ENCODE measurements around the gene PATJ. TPM values are rescaled to one million over a fixed set of nuclear protein-coding genes. Genes with fewer than 3 reads are reported as not detected.
"Not testable (repeated sequence)": the region's sequence is repeated elsewhere in the genome, so short reads cannot be mapped to it uniquely, and the experiment has no call there.

PATJ gene
- total and polyA plus RNA-seq, 3 donors from 2014 or later = 12.9 to 44.5 (median 21.6) TPM

DNA sequence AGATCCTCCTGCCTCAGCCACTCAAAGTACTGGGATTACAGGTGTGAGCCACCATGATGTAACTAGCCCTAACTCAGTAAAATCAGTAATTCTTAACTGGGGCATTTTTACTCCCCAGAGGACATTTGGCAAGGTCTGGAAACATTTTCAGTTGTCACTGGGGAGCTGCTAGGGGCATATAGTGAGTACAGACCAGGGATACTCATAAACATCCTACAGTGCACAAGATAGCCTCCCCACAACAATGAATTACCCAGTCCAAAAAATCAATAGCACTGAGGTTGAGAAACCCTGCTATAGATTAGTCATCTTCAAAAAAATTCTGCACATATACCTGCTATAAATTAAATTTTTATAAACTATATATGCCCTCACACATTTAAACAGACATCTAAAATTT is 30.3 kb upstream of the PATJ start:
- H3K9me3 ChIP-seq = no peaks in the 10 kb centered on the region
- H3K27me3 ChIP-seq = no peaks in the 10 kb centered on the region
- no peaks in the 10 kb centered on the region for H3K4me1 ChIP-seq
- intact Hi-C loops (cut with DNase I; ENCODE audit: low total_unique reads) = no loop called here
- no peaks in the 10 kb centered on the region for H3K36me3 ChIP-seq (ENCODE audit: low read depth, missing control alignments)
- H3K4me3 ChIP-seq = no peak overlapping the region
- TF ChIP-seq, protein P1, sequence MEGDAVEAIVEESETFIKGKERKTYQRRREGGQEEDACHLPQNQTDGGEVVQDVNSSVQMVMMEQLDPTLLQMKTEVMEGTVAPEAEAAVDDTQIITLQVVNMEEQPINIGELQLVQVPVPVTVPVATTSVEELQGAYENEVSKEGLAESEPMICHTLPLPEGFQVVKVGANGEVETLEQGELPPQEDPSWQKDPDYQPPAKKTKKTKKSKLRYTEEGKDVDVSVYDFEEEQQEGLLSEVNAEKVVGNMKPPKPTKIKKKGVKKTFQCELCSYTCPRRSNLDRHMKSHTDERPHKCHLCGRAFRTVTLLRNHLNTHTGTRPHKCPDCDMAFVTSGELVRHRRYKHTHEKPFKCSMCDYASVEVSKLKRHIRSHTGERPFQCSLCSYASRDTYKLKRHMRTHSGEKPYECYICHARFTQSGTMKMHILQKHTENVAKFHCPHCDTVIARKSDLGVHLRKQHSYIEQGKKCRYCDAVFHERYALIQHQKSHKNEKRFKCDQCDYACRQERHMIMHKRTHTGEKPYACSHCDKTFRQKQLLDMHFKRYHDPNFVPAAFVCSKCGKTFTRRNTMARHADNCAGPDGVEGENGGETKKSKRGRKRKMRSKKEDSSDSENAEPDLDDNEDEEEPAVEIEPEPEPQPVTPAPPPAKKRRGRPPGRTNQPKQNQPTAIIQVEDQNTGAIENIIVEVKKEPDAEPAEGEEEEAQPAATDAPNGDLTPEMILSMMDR (IDR thresholded peaks at IDR 0.05) = no peak
- TF ChIP-seq POLR2A (IDR thresholded peaks at IDR 0.05) = no peak
- DNase-seq = no peak
- no peak overlapping the region for H3K27ac ChIP-seq

DNA sequence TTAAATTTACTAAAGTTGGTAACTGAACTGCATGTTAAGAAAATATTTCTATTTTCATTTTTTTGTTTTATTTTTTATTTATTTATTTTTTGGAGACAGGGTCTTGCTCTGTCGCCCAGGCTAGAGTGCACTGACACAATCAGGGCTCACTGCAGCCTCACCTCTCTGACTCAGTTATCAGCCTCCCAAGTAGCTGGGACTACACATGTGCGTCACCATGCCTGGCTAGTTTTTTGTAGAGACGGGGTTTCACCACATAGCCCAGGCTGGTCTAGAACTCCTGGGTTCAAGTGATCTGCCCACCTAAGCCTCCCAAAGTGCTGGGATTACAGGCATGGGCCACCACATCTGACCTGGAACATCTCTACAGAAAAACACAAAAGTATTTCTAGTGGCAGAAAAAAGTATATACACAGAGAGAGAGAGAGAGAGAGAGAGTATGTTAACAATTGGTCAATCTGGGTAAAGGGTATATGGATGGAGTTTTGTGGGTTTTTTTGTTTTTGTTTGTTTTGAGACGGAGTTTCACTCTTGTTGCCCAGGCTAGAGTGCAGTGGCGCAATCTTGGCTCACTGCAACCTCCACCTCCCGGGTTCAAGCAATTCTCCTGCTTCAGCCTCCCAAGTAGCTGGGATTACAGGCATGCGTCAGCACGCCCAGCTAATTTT is 23.1 kb upstream of the PATJ start:
- H3K27ac ChIP-seq; intact Hi-C loops (cut with DNase I; ENCODE audit: low total_unique reads); H3K27me3 ChIP-seq; H3K9me3 ChIP-seq; H3K4me1 ChIP-seq; H3K4me3 ChIP-seq; H3K36me3 ChIP-seq (ENCODE audit: low read depth, missing control alignments); DNase-seq: not testable (repeated sequence)
- 94 to 95% methylated on average over 8 of the region's 8 CpGs for WGBS, 2 donors

DNA sequence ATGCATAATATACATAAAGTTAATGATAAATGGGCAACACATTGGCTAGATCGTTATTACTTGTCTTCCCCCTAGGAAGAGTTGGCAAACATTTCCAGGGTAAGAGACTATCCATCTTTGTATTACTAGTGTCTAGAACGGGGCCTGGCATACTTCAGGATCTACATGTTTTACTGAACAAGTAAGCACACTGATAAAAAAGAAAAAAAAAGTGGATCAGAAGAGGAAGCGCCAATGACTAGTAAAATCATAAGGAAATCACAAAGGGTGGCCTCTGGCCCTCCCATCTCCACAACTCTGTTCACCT is 17.8 kb upstream of the PATJ start:
- Histone ChIP-seq H3K4me3 (peak overlapping the region; percentile 84 to 99), H3K27me3 (no peaks in the 10 kb centered on the region), H3K9me3 (no peaks in the 10 kb centered on the region), H3K4me1 (peaks cover 7% of the 10 kb centered on the region), H3K36me3 (ENCODE audit: low read depth, missing control alignments) (no peaks in the 10 kb centered on the region), H3K27ac (peak overlapping the region; percentile 84 to 88)
- TF ChIP-seq POLR2A (IDR thresholded peaks at IDR 0.05) = no peak
- TF ChIP-seq, protein P1 (IDR thresholded peaks at IDR 0.05) = no peak
- 1% methylated on average over 3 of the region's 3 CpGs for WGBS, 2 donors
- no peak for DNase-seq
- intact Hi-C loops (cut with DNase I; ENCODE audit: low total_unique reads) = no loop called here

DNA sequence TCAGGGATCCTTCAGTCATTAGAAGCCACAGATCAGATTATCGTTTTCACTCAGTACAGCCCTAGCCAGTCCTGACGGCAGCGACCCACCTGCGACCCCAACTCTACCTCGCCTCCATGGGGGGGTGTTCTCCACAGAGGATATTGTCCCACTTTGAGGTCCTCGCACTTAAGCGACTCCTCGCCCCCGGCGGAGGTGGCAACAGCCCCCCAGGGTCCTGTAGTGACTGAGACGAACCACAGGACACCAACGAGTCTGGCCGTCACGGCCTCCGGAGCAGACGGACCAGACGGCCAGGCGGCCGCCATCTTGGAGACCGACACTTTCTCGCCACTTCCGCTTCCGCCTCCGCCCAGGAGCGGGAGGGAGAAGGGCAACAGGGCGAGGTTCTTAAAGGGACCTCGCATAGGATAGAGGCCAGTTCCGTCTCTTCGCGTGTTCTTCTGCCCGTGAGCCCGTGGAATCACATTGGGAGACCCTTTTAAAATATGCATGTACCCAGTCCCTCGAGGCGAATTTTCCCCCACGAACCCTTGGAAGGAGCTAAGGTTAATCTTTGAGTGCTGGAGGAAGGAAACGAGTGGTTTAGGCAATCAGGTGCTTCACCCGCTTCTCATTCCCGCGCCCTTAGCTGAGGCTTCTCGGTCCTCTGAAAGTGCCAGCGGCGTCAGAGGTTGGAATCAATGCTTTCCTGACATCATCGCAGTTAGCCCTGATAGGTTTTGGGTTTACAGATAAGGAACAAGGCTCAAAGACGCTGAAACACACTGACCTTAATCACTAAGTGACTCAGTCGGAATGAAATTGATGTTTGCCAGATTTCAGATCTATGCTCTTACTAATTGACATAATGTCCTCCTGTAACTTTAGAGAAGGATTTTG is 17.2 kb upstream of the PATJ start, which contains the start of gene TM2D1:
Gene TM2D1, minus strand, starts transcription at position 329 of the 882 bp plus-strand sequence. Its CDS starts 21 bp downstream, at position 308.
- Histone ChIP-seq H3K27me3 (no peaks in the 10 kb centered on the region), H3K36me3 (ENCODE audit: low read depth, missing control alignments) (no peaks in the 10 kb centered on the region), H3K4me1 (peaks cover 7% of the 10 kb centered on the region), H3K27ac (peak within 1 kb of the TSS; percentile 84 to 88), H3K4me3 (peak within 1 kb of the TSS; percentile 84 to 99), H3K9me3 (no peaks in the 10 kb centered on the region)
- 0% methylated on average over 23 to 45 of the region's 45 CpGs for WGBS, 2 donors
- intact Hi-C loops (cut with DNase I; ENCODE audit: low total_unique reads) = no loop called here
- peak; percentile 94 for DNase-seq
- TF ChIP-seq, protein P1 (IDR thresholded peaks at IDR 0.05) = no peak

DNA sequence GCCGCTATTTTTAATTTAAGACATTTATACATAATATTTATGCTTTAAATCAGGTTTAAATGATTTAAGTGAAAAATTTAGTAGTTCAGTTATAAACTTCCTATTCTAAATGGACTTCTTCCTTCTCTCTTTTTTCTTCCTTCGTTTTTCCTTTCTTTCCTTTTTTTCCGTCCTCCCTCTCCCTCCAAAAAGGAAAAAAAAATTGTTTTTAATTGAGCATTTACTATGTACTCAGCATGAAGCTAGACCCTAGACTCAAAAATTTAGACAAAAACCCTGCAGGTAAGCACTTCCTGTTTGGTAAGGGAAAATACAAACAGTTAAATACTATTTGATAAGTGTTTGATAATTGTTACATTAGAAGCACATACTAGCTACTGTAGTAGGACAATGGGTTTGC is 14.7 kb upstream of the PATJ start:
- H3K9me3 ChIP-seq = no peaks in the 10 kb centered on the region
- no peak for TF ChIP-seq POLR2A (IDR thresholded peaks at IDR 0.05)
- TF ChIP-seq, protein P1 (IDR thresholded peaks at IDR 0.05) = no peak
- no peak for DNase-seq
- no peak overlapping the region for H3K4me3 ChIP-seq
- H3K4me1 ChIP-seq = peaks cover 7% of the 10 kb centered on the region
- H3K27ac ChIP-seq = no peak overlapping the region
- intact Hi-C loops (cut with DNase I; ENCODE audit: low total_unique reads) = no loop called here
- no peaks in the 10 kb centered on the region for H3K36me3 ChIP-seq (ENCODE audit: low read depth, missing control alignments)
- WGBS, 2 donors = 66 to 79% methylated on average over 3 of the region's 3 CpGs
- no peaks in the 10 kb centered on the region for H3K27me3 ChIP-seq

DNA sequence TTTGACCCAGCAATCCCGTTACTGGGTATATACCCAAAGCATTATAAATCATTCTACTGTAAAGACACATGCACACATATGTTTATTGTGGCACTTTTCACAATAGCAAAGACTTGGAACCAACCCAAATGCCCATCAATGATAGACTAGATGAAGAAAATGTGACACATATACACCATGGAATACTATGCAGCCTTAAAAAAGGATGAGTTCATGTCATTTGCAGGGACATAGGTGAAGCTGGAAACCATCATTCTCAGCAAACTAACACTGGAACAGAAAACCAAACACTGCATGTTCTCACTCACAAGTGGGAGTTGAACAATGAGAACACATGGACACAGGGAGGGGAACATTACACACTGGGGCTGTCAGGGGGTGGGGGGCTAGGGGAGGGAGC is 11.6 kb upstream of the PATJ start:
- H3K4me1 ChIP-seq; H3K27ac ChIP-seq; H3K27me3 ChIP-seq; H3K9me3 ChIP-seq; intact Hi-C loops (cut with DNase I; ENCODE audit: low total_unique reads); H3K36me3 ChIP-seq (ENCODE audit: low read depth, missing control alignments); DNase-seq; H3K4me3 ChIP-seq: not testable (repeated sequence)
- 0 to 46% methylated on average over 1 of the region's 1 CpG for WGBS, 2 donors

All from testis (tissue), 3 donors.